ENCODE measurements around the gene VSNL1. TPM values are rescaled to one million over a fixed set of nuclear protein-coding genes. Genes with fewer than 3 reads are reported as not detected.

The VSNL1 gene
- polyA plus RNA-seq, 3 donors, result not detected

DNA sequence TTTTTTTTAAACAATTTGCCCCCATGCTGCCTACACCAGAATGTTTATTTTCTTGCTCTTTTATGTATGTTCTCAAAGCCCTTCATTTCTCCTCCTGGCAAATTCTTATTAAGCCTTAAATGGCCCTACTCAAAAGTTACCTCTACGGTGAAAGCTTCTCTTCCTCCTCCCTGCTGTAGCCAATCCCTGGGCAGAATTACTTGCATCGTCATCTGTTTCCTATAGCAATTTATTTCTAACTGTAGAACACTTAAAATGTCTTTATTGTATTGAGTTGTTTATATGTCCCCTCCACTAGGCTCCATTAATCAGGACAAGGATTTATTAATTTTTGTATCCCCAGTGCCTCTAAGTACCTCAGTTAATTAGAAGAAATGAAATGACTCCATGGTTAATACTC lies 19.7 kb upstream of the VSNL1 start:
- no peak for DNase-seq
- Mint-ChIP-seq H3K27ac (no peak overlapping the region), H3K4me1 (peaks cover 2% of the 10 kb centered on the region), H3K4me3 (peak overlapping the region in 1 of 2 donors; percentile 44), H3K36me3 (no peaks in the 10 kb centered on the region), H3K9me3 (peaks cover 0 to 6% (median 0%) of the 10 kb centered on the region in 7 donors), H3K27me3 (ENCODE audit: low read depth in 3 of 3) (peaks cover 24 to 35% (median 31%) of the 10 kb centered on the region in 3 donors)
- Histone ChIP-seq H3K79me2 (ENCODE audit: insufficient read depth, low read length) (no peaks in the 10 kb centered on the region), H3K27ac (ENCODE audit: low read depth in 1 of 2, low read length in 2 of 2) (no peak overlapping the region), H3K27me3 (ENCODE audit: control insufficient read depth in 2 of 2, insufficient read depth in 2 of 2, low read length in 2 of 2) (peaks cover 24 to 40% of the 10 kb centered on the region in 2 donors), H3K4me1 (ENCODE audit: control insufficient read depth in 1 of 2, insufficient read depth in 2 of 2, low read length in 2 of 2) (no peaks in the 10 kb centered on the region), H3K9me3 (replicated peaks in 1 of 2; ENCODE audit: control insufficient read depth in 1 of 2, insufficient read depth in 1 of 2, low read length in 2 of 2) (no peaks in the 10 kb centered on the region), H3K9ac (ENCODE audit: insufficient read depth, low read length, poor library complexity, severe bottlenecking) (no peak overlapping the region), H4K20me1 (ENCODE audit: insufficient read depth, low read length) (no peaks in the 10 kb centered on the region), H3K36me3 (replicated peaks in 1 of 2; ENCODE audit: control insufficient read depth in 1 of 2, insufficient read depth in 2 of 2, low read length in 2 of 2) (no peaks in the 10 kb centered on the region), H3K4me2 (replicated peaks; ENCODE audit: extremely low read depth, low read length, poor library complexity, severe bottlenecking) (no peak overlapping the region), H2AFZ (ENCODE audit: insufficient read depth, low read depth, low read length, poor library complexity, severe bottlenecking) (no peak overlapping the region), H3K4me3 (replicated peaks in 1 of 3; ENCODE audit: low read depth in 2 of 3, low read length in 3 of 3) (no peak overlapping the region)
- no CpG with 5 or more reads among the region's 2 CpGs for WGBS (ENCODE audit: insufficient coverage)
- TF ChIP-seq, protein P1, sequence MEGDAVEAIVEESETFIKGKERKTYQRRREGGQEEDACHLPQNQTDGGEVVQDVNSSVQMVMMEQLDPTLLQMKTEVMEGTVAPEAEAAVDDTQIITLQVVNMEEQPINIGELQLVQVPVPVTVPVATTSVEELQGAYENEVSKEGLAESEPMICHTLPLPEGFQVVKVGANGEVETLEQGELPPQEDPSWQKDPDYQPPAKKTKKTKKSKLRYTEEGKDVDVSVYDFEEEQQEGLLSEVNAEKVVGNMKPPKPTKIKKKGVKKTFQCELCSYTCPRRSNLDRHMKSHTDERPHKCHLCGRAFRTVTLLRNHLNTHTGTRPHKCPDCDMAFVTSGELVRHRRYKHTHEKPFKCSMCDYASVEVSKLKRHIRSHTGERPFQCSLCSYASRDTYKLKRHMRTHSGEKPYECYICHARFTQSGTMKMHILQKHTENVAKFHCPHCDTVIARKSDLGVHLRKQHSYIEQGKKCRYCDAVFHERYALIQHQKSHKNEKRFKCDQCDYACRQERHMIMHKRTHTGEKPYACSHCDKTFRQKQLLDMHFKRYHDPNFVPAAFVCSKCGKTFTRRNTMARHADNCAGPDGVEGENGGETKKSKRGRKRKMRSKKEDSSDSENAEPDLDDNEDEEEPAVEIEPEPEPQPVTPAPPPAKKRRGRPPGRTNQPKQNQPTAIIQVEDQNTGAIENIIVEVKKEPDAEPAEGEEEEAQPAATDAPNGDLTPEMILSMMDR (IDR thresholded peaks at IDR 0.05), result no peak
- intact Hi-C loops (cut with micrococcal nuclease), result no loop called here

DNA sequence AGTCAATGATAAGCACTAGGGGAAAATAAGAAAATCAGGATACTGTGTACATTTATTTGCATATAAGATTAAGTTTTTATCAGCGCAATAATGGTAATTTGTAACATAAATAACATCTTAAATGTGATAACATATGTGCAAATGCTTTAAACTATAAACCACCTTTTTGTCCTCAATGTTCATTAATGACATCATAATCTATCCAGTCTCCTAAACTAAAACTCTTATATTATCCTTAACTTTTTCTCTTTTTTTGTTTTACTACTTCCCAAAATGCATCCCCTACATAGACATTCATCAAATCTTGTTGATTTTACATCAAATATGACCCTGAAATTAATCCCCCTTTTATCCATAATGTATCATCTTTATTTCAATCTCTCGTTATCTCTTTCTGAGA lies 18.9 kb upstream of the VSNL1 start:
- H3K79me2 ChIP-seq (ENCODE audit: insufficient read depth, low read length), result no peaks in the 10 kb centered on the region
- no peaks in the 10 kb centered on the region for H4K20me1 ChIP-seq (ENCODE audit: insufficient read depth, low read length)
- H3K9me3 ChIP-seq (replicated peaks in 1 of 2; ENCODE audit: control insufficient read depth in 1 of 2, insufficient read depth in 1 of 2, low read length in 2 of 2), result no peaks in the 10 kb centered on the region
- peaks cover 0 to 6% (median 0%) of the 10 kb centered on the region in 7 donors for H3K9me3 Mint-ChIP-seq
- H3K27ac ChIP-seq (ENCODE audit: low read depth in 1 of 2, low read length in 2 of 2), result no peak overlapping the region
- no peak for DNase-seq
- H3K4me3 ChIP-seq (replicated peaks in 1 of 3; ENCODE audit: low read depth in 2 of 3, low read length in 3 of 3), result no peak overlapping the region
- H2AFZ ChIP-seq (ENCODE audit: insufficient read depth, low read depth, low read length, poor library complexity, severe bottlenecking), result no peak overlapping the region
- no peak overlapping the region for H3K9ac ChIP-seq (ENCODE audit: insufficient read depth, low read length, poor library complexity, severe bottlenecking)
- intact Hi-C loops (cut with micrococcal nuclease), result no loop called here
- H3K27me3 Mint-ChIP-seq (ENCODE audit: low read depth in 3 of 3), result peaks cover 24 to 38% (median 31%) of the 10 kb centered on the region in 3 donors
- no CpG with 5 or more reads among the region's 2 CpGs for WGBS (ENCODE audit: insufficient coverage)
- no peak overlapping the region for H3K4me2 ChIP-seq (replicated peaks; ENCODE audit: extremely low read depth, low read length, poor library complexity, severe bottlenecking)
- H3K27ac Mint-ChIP-seq, result no peak overlapping the region
- no peaks in the 10 kb centered on the region for H3K4me1 ChIP-seq (ENCODE audit: control insufficient read depth in 1 of 2, insufficient read depth in 2 of 2, low read length in 2 of 2)
- H3K36me3 ChIP-seq (replicated peaks in 1 of 2; ENCODE audit: control insufficient read depth in 1 of 2, insufficient read depth in 2 of 2, low read length in 2 of 2), result no peaks in the 10 kb centered on the region
- H3K27me3 ChIP-seq (ENCODE audit: control insufficient read depth in 2 of 2, insufficient read depth in 2 of 2, low read length in 2 of 2), result peaks cover 24 to 40% of the 10 kb centered on the region in 2 donors
- H3K36me3 Mint-ChIP-seq, result no peaks in the 10 kb centered on the region
- no peak overlapping the region for H3K4me3 Mint-ChIP-seq
- TF ChIP-seq, protein P1 (IDR thresholded peaks at IDR 0.05), result no peak
- peaks cover 2% of the 10 kb centered on the region for H3K4me1 Mint-ChIP-seq
